Sigmoid colon (tissue), 7 donors: ENCODE measurements around the gene METTL13. TPM values are rescaled to one million over a fixed set of nuclear protein-coding genes. Genes with fewer than 3 reads are reported as not detected.
A peak's percentile ranks its signal among the peaks of the same experiment; 100 is the strongest.

Source experiments
- DNase-seq: peaks from one replicate; pipeline ENCODE4 v3.0.0-alpha.2; 2019
- H3K27ac ChIP-seq, 4 donors: fragments of 200-600 bp; sonication (generic); one replicate each; pipeline ENCODE4 v1.5.1; 2016 to 2019; ENCODE audit warnings: mild to moderate bottlenecking in 1 of 4
- H3K27me3 ChIP-seq, 3 donors: fragments of 200-600 bp; sonication (generic); one replicate each; pipeline ENCODE4 v1.5.1; 2019; ENCODE audit warnings: mild to moderate bottlenecking in 1 of 3
- H3K36me3 ChIP-seq, 4 donors: fragments of 200-600 bp; sonication (generic); one replicate each; pipeline ENCODE4 v1.5.1; 2016 to 2019
- H3K4me1 ChIP-seq, 4 donors: fragments of 200-600 bp; sonication (generic); one replicate each; pipeline ENCODE4 v1.5.1; 2017 to 2019
- H3K4me3 ChIP-seq, 4 donors: fragments of 200-600 bp; sonication (generic); one replicate each; pipeline ENCODE4 v1.5.1; 2017 to 2019; ENCODE audit warnings: mild to moderate bottlenecking in 2 of 4, moderate library complexity in 1 of 4
- H3K9me3 ChIP-seq, 4 donors: fragments of 200-600 bp in 3 of 4; sonication (generic) in 3 of 4; one replicate each; pipeline versions ENCODE4 v1.5.1 to v1.6.1; 2013 to 2019
- EP300 ChIP-seq, 4 donors: sonication (generic); formaldehyde crosslinking; IDR thresholded peaks; one replicate each; pipeline ENCODE4 v1.6.1; 2017; ENCODE audit warnings: antibody characterized with exemption in 4 of 4
- POLR2A ChIP-seq, 2 donors: fragments of 450-650 bp; IDR thresholded peaks; one replicate each; pipeline ENCODE4 v1.6.1; 2016; ENCODE audit warnings: antibody characterized with exemption in 2 of 2, mild to moderate bottlenecking in 2 of 2, moderate library complexity in 2 of 2
- POLR2AphosphoS5 ChIP-seq, 4 donors: sonication (generic); formaldehyde crosslinking; IDR thresholded peaks; one replicate each; pipeline ENCODE4 v1.6.1; 2017; ENCODE audit warnings: antibody characterized with exemption in 4 of 4
- WGBS, 2 donors: extraction: QIAGEN DNeasy Blood & Tissue Kit; methylation state at CpG; one replicate each; pipeline ENCODE4 v1.1.7; 2013; 5-methylcytosine and 5-hydroxymethylcytosine counted together
- intact Hi-C: fragments of 100-400 bp; cut with DNase I; formaldehyde crosslinking; loops from one replicate; pipeline ENCODE4 v1.15.1; 2023
- polyA plus RNA-seq, 3 donors: library from polyadenylated mRNA; stranded (reverse); fragments of 200-250 nt; gene quantifications; one replicate each; pipeline ENCODE4 v1.2.3, GENCODE V29; 2013
- total RNA-seq, 4 donors: library from RNA; depleted of rRNA; stranded (reverse); fragments of >200 nt; gene quantifications; one replicate each; pipeline ENCODE4 v1.1.0, GENCODE V29; 2016
- TF ChIP-seq, protein P1 (sequence below), 4 experiments: fragments of 450-650 bp in 3 of 4; fragments of 200-600 bp in 1 of 4; IDR thresholded peaks; one replicate each; pipeline ENCODE4 v1.5.1; 2016 to 2019; ENCODE audit warnings: antibody characterized with exemption in 4 of 4, mild to moderate bottlenecking in 3 of 4, moderate library complexity in 2 of 4
- donor health status: healthy with polysubstance abuse.
- donor health status: Bipolar disorder and iron deficiency.
- donor health status: healthy.

Gene METTL13
- total and polyA plus RNA-seq, 7 donors: 8.4 to 29.3 (median 16.1) TPM

GRCh38 chr1:171743081-171743870, 38.2 kb upstream of the METTL13 start:
- H3K4me3 ChIP-seq: peak overlapping the region; percentile 75 to 97 (median 90)
- WGBS, 2 donors: 9 to 34% methylated on average over 8 of the region's 8 CpGs
- peak overlapping the region; percentile 91 to 98 (median 96) for H3K27ac ChIP-seq
- intact Hi-C loops: loop anchor here (2.0 to 10.0 kb wide), 4 partner anchors 98 to 790 kb away; partner anchors contain the start of genes DNM3, PRRC2C and SUCO
- TF ChIP-seq, protein P1, sequence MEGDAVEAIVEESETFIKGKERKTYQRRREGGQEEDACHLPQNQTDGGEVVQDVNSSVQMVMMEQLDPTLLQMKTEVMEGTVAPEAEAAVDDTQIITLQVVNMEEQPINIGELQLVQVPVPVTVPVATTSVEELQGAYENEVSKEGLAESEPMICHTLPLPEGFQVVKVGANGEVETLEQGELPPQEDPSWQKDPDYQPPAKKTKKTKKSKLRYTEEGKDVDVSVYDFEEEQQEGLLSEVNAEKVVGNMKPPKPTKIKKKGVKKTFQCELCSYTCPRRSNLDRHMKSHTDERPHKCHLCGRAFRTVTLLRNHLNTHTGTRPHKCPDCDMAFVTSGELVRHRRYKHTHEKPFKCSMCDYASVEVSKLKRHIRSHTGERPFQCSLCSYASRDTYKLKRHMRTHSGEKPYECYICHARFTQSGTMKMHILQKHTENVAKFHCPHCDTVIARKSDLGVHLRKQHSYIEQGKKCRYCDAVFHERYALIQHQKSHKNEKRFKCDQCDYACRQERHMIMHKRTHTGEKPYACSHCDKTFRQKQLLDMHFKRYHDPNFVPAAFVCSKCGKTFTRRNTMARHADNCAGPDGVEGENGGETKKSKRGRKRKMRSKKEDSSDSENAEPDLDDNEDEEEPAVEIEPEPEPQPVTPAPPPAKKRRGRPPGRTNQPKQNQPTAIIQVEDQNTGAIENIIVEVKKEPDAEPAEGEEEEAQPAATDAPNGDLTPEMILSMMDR (IDR thresholded peaks at IDR 0.05): no peak
- TF ChIP-seq POLR2AphosphoS5 (IDR thresholded peaks at IDR 0.05) (peak; percentile 61 to 82 (median 72)), EP300 (IDR thresholded peaks at IDR 0.05) (peak in 2 of 4 donors; percentile 2 to 35)
- peaks cover 0 to 29% (median 18%) of the 10 kb centered on the region in 4 donors for H3K4me1 ChIP-seq
- DNase-seq: no peak
- no peaks in the 10 kb centered on the region for H3K9me3 ChIP-seq
- H3K27me3 ChIP-seq: no peaks in the 10 kb centered on the region
- peaks cover 0 to under 1% (median 0%) of the 10 kb centered on the region in 4 donors for H3K36me3 ChIP-seq

DNA sequence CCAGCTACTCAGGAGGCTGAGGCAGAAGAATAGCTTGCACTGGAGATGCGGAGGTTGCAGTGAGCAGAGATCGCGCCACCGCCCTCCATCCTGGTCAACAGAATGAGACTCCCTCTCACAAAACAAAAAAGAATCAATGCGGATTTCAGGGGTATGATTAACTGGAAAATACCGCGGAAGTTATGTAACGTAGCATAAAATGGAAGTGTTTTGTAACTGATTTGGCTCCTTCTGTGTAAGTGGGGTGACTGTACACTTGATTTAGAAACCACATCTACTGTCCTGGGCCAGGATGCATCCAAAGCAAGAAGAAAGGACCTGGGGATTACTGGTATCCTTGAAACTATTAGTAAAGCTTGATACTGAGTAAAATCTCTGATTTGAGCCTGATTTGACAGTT, 36.5 kb upstream of the METTL13 start:
- intact Hi-C loops: loop anchor here (10.0 kb wide), 1 partner anchor 260 kb away; the partner anchor contains the start of gene PRRC2C
- Histone ChIP-seq H3K27me3 (no peaks in the 10 kb centered on the region), H3K9me3 (no peaks in the 10 kb centered on the region), H3K36me3 (no peaks in the 10 kb centered on the region), H3K27ac (no peak overlapping the region), H3K4me1 (peaks cover 0 to 20% (median 18%) of the 10 kb centered on the region in 4 donors), H3K4me3 (no peak overlapping the region)
- 92 to 99% methylated on average over 8 of the region's 8 CpGs for WGBS, 2 donors
- no peak for DNase-seq
- TF ChIP-seq EP300 (IDR thresholded peaks at IDR 0.05) (no peak), POLR2AphosphoS5 (IDR thresholded peaks at IDR 0.05) (no peak), POLR2A (IDR thresholded peaks at IDR 0.05) (no peak)
- TF ChIP-seq, protein P1 (IDR thresholded peaks at IDR 0.05): no peak

DNA sequence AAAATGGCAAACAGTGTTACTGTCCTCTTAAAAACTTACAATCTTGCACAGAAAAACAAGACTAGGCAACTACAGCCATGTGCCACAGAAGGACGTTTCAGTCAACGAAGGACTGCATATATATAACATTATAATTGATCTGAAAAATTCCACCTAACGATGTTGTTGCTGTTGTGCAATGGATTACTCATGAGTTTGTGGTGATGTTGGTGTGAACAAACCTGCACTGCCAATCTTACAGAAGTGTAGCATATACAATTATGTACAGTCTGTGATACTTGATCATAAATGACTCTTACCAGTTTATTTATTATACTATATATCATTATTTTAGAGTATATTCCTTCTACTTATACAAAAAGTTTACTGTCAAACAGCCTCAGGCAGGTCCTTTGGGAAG, 32.8 kb upstream of the METTL13 start:
- intact Hi-C loops: loop anchor here (10.0 kb wide), 1 partner anchor 264 kb away; the partner anchor contains the start of gene PRRC2C
- Histone ChIP-seq H3K9me3 (no peaks in the 10 kb centered on the region), H3K27me3 (no peaks in the 10 kb centered on the region), H3K4me1 (peaks cover 0 to 3% (median 2%) of the 10 kb centered on the region in 4 donors), H3K4me3 (no peak overlapping the region), H3K27ac (no peak overlapping the region), H3K36me3 (no peaks in the 10 kb centered on the region)
- no peak for DNase-seq
- TF ChIP-seq POLR2AphosphoS5 (IDR thresholded peaks at IDR 0.05) (no peak), EP300 (IDR thresholded peaks at IDR 0.05) (no peak), POLR2A (IDR thresholded peaks at IDR 0.05) (no peak)
- TF ChIP-seq, protein P1 (IDR thresholded peaks at IDR 0.05): no peak
- WGBS, 2 donors: 81 to 87% methylated on average over 3 of the region's 3 CpGs

GRCh38 chr1:171751221-171751620, 30.2 kb upstream of the METTL13 start:
- TF ChIP-seq POLR2AphosphoS5 (IDR thresholded peaks at IDR 0.05) (no peak), EP300 (IDR thresholded peaks at IDR 0.05) (no peak)
- 93 to 94% methylated on average over 6 of the region's 6 CpGs for WGBS, 2 donors
- H3K4me3 ChIP-seq: no peak overlapping the region

GRCh38 chr1:171753182-171753581, 28.3 kb upstream of the METTL13 start:
- Histone ChIP-seq H3K27ac (no peak overlapping the region), H3K36me3 (no peaks in the 10 kb centered on the region), H3K9me3 (no peaks in the 10 kb centered on the region), H3K4me3 (no peak overlapping the region), H3K27me3 (no peaks in the 10 kb centered on the region), H3K4me1 (no peaks in the 10 kb centered on the region)
- no peak for TF ChIP-seq POLR2AphosphoS5 (IDR thresholded peaks at IDR 0.05)
- no peak for TF ChIP-seq EP300 (IDR thresholded peaks at IDR 0.05)
- DNase-seq: no peak
- WGBS, 2 donors: 94 to 98% methylated on average over 2 of the region's 2 CpGs
- intact Hi-C loops: no loop called here

More at GRCh38 chr1:171751221-171751620, 30.2 kb upstream of the METTL13 start:
- intact Hi-C loops: no loop called here
- DNase-seq: no peak
- H3K27ac ChIP-seq: no peak overlapping the region
- H3K36me3 ChIP-seq: no peaks in the 10 kb centered on the region
- H3K4me1 ChIP-seq: no peaks in the 10 kb centered on the region
- no peaks in the 10 kb centered on the region for H3K27me3 ChIP-seq
- H3K9me3 ChIP-seq: no peaks in the 10 kb centered on the region
